IMR-90 (cell line): ENCODE data around the gene ACSL1. TPM values are rescaled to one million over a fixed set of nuclear protein-coding genes. Genes with fewer than 3 reads are reported as not detected.

ENCODE experiments used
- ATAC-seq: fragments of 200-7000 bp; cut with Tn5 transposase; 2 replicates; pipeline ENCODE4 v1.9.1; 2020; ENCODE audit warnings: low read depth, mild to moderate bottlenecking, moderate library complexity
- BruUV-seq: library from RNA; stranded (reverse); fragments of 400-500 nt; replicated peaks from 2 replicates; lab custom pipeline; 2021; lab: Mats Ljungman, UMichigan
- CTCF ChIA-PET: fragments of 300-600 bp; formaldehyde crosslinking; extraction: SDS; loops from one replicate; lab custom pipeline; 2021; ENCODE audit warnings: antibody characterized with exemption; lab: Yijun Ruan, JAX
- POLR2A ChIA-PET: fragments of 300-600 bp; sonication (Branson Sonifier 250); formaldehyde crosslinking; loops from one replicate; lab custom pipeline; 2022; ENCODE audit warnings: antibody characterized with exemption; ENCODE audit not compliant: unreplicated experiment; lab: Charles Lee
- DNase-seq: peaks from one replicate; pipeline ENCODE4 v3.0.0; 2013
- H2AFZ ChIP-seq: replicated peaks from 2 replicates; pipeline ENCODE3; 2013; ENCODE audit warnings: low read length, mild to moderate bottlenecking; ENCODE audit not compliant: poor library complexity
- H2AK5ac ChIP-seq: 2 replicates; pipeline ENCODE4 v1.6.1; 2013; ENCODE audit warnings: low read depth, low read length, inconsistent platforms
- H2AK9ac ChIP-seq: replicated peaks from 2 replicates; pipeline ENCODE3; 2013; ENCODE audit warnings: mild to moderate bottlenecking, low read depth, low read length, moderate library complexity; ENCODE audit not compliant: poor library complexity
- H2BK120ac ChIP-seq: 2 replicates; pipeline ENCODE4 v1.6.1; 2013; ENCODE audit warnings: low read depth, low read length, inconsistent platforms
- H2BK15ac ChIP-seq: 3 replicates; pipeline ENCODE4 v1.6.1; 2013; ENCODE audit warnings: low read depth, low read length, inconsistent platforms
- H2BK20ac ChIP-seq: 2 replicates; pipeline ENCODE4 v1.6.1; 2013; ENCODE audit warnings: low read depth, mild to moderate bottlenecking, inconsistent platforms, low read length, moderate library complexity
- H2BK5ac ChIP-seq: 2 replicates; pipeline ENCODE4 v1.6.1; 2013; ENCODE audit warnings: mild to moderate bottlenecking, low read depth, low read length, inconsistent platforms; ENCODE audit not compliant: poor library complexity, severe bottlenecking
- H3K14ac ChIP-seq: replicated peaks from 2 replicates; pipeline ENCODE4 v1.6.1; 2013; ENCODE audit warnings: low read depth, low read length, inconsistent platforms
- H3K18ac ChIP-seq: 2 replicates; pipeline ENCODE4 v1.6.1; 2013; ENCODE audit warnings: low read depth, low read length, control low read depth
- H3K23ac ChIP-seq: 2 replicates; pipeline ENCODE4 v1.6.1; 2013; ENCODE audit warnings: low read depth, low read length, inconsistent platforms
- H3K27ac ChIP-seq: 2 replicates; pipeline ENCODE4 v1.5.1; 2013; ENCODE audit warnings: mild to moderate bottlenecking, control low read depth, low read length; ENCODE audit not compliant: insufficient read depth
- H3K27me3 ChIP-seq: 2 replicates; pipeline ENCODE4 v1.6.1; 2013; ENCODE audit warnings: low read length; ENCODE audit not compliant: control insufficient read depth, insufficient read depth
- H3K36me3 ChIP-seq: 2 replicates; pipeline ENCODE4 v1.6.1; 2013; ENCODE audit warnings: low read length, mixed read lengths; ENCODE audit not compliant: control insufficient read depth, insufficient read depth
- H3K4ac ChIP-seq: 2 replicates; pipeline ENCODE4 v1.6.1; 2013; ENCODE audit warnings: low read depth, low read length, inconsistent platforms
- H3K4me1 ChIP-seq: 2 replicates; pipeline ENCODE4 v1.6.1; 2013; ENCODE audit warnings: low read length, mixed read lengths; ENCODE audit not compliant: control insufficient read depth, insufficient read depth
- H3K4me2 ChIP-seq: 2 replicates; pipeline ENCODE4 v1.6.1; 2013; ENCODE audit warnings: low read depth, mild to moderate bottlenecking, control low read depth, low read length, moderate library complexity
- H3K4me3 ChIP-seq: 2 replicates; pipeline ENCODE4 v1.5.1; 2013; ENCODE audit warnings: low read depth, mild to moderate bottlenecking, control low read depth, low read length, moderate library complexity; ENCODE audit not compliant: insufficient read depth
- H3K56ac ChIP-seq: 2 replicates; pipeline ENCODE4 v1.6.1; 2013; ENCODE audit warnings: low read length, inconsistent platforms; ENCODE audit not compliant: insufficient read depth; ENCODE audit errors: extremely low read depth
- H3K79me1 ChIP-seq, 2 experiments: 2 replicates each; pipeline ENCODE4 v1.6.1; 2013; ENCODE audit warnings: low read length in 2 of 2, inconsistent platforms in 1 of 2, low read depth in 1 of 2
- H3K9ac ChIP-seq: 2 replicates; pipeline ENCODE4 v1.6.1; 2013; ENCODE audit warnings: low read depth, low read length, control low read depth
- H3K9me1 ChIP-seq: 2 replicates; pipeline ENCODE4 v1.6.1; 2013; ENCODE audit warnings: low read length, inconsistent platforms; ENCODE audit not compliant: insufficient read depth
- H3K9me3 ChIP-seq: 2 replicates; pipeline ENCODE4 v1.6.1; 2013; ENCODE audit warnings: low read length; ENCODE audit not compliant: control insufficient read depth, insufficient read depth
- H4K20me1 ChIP-seq: 2 replicates; pipeline ENCODE4 v1.6.1; 2013; ENCODE audit warnings: low read length, inconsistent platforms; ENCODE audit not compliant: insufficient read depth
- H4K5ac ChIP-seq: 2 replicates; pipeline ENCODE4 v1.6.1; 2013; ENCODE audit warnings: mild to moderate bottlenecking, low read depth, low read length, control low read depth
- H4K8ac ChIP-seq, 2 experiments: 2 replicates each; pipeline ENCODE4 v1.6.1; 2013; ENCODE audit warnings: low read depth in 2 of 2, low read length in 2 of 2, control low read depth in 1 of 2, inconsistent platforms in 1 of 2
- H4K91ac ChIP-seq: 2 replicates; pipeline ENCODE4 v1.6.1; 2013; ENCODE audit warnings: low read depth, low read length, inconsistent platforms; ENCODE audit not compliant: insufficient read depth
- BHLHE40 ChIP-seq: fragments of 150-350 bp; IDR thresholded peaks from 2 replicates; pipeline ENCODE4 v1.6.1; 2016; ENCODE audit warnings: mild to moderate bottlenecking, low read depth, low read length
- CEBPB ChIP-seq: IDR thresholded peaks from 2 replicates; pipeline ENCODE4 v1.6.1; 2012; ENCODE audit warnings: low read depth, low read length, improper control_type of control experiment
- CHD1 ChIP-seq: IDR thresholded peaks from 2 replicates; pipeline ENCODE4 v1.6.1; 2012; ENCODE audit warnings: low read depth, low read length, improper control_type of control experiment
- ELK1 ChIP-seq: fragments of 150-350 bp; IDR thresholded peaks from 2 replicates; pipeline ENCODE4 v1.6.1; 2016; ENCODE audit warnings: low read depth, mild to moderate bottlenecking, low read length, moderate library complexity, borderline replicate concordance
- FOS ChIP-seq: fragments of 150-350 bp; IDR thresholded peaks from 2 replicates; pipeline ENCODE4 v1.6.1; 2016; ENCODE audit warnings: low read depth, low read length
- MAFK ChIP-seq: IDR thresholded peaks from 2 replicates; pipeline ENCODE4 v1.6.1; 2012; ENCODE audit warnings: low read depth, low read length, improper control_type of control experiment
- MAZ ChIP-seq: IDR thresholded peaks from 2 replicates; pipeline ENCODE4 v1.6.1; 2012; ENCODE audit warnings: low read depth, mild to moderate bottlenecking, low read length, improper control_type of control experiment, moderate library complexity, borderline replicate concordance
- MXI1 ChIP-seq: IDR thresholded peaks from 2 replicates; pipeline ENCODE4 v1.6.1; 2012; ENCODE audit warnings: low read depth, mild to moderate bottlenecking, low read length, moderate library complexity, borderline replicate concordance
- NFE2L2 ChIP-seq: fragments of 150-350 bp; IDR thresholded peaks from 2 replicates; pipeline ENCODE4 v1.6.1; 2016; ENCODE audit warnings: low read depth, mild to moderate bottlenecking, low read length
- RCOR1 ChIP-seq: IDR thresholded peaks from 2 replicates; pipeline ENCODE4 v1.6.1; 2012; ENCODE audit warnings: mild to moderate bottlenecking, low read length, improper control_type of control experiment; ENCODE audit not compliant: insufficient replicate concordance
- SMC3 ChIP-seq: fragments of 150-350 bp; IDR thresholded peaks from 2 replicates; pipeline ENCODE4 v1.6.1; 2016; ENCODE audit warnings: low read depth, mild to moderate bottlenecking, antibody characterized with exemption, low read length, moderate library complexity
- USF2 ChIP-seq: fragments of 150-350 bp; IDR thresholded peaks from 2 replicates; pipeline ENCODE4 v1.6.1; 2017; ENCODE audit warnings: mild to moderate bottlenecking, antibody characterized with exemption, low read length, low read depth
- WGBS, 2 experiments: methylation state at CpG; one replicate each; pipeline versions ENCODE4 v1.1.5 to v1.1.7; 2013; ENCODE audit warnings: missing lambda C conversion rate in 2 of 2; ENCODE audit not compliant: insufficient read length in 1 of 2; ENCODE audit errors: extremely low coverage in 2 of 2; 5-methylcytosine and 5-hydroxymethylcytosine counted together
- dilution Hi-C: fragments of 300-500 bp; cut with HindIII; formaldehyde crosslinking; loops from one replicate; pipeline ENCODE4 v1.14.3; 2018; ENCODE audit warnings: low sequenced_read_pairs; ENCODE audit not compliant: unreplicated experiment
- in situ Hi-C: fragments of 300-500 bp; cut with MboI; formaldehyde crosslinking; loops from 3 replicates; pipeline ENCODE4 v1.14.3; 2019; ENCODE audit warnings: low sequenced_read_pairs, inconsistent platforms, mixed read lengths
- intact Hi-C: fragments of 100-400 bp; cut with micrococcal nuclease; formaldehyde crosslinking; loops from 2 replicates; pipeline ENCODE4 v1.10.0; 2022
- polyA plus RNA-seq, 3 experiments: library from polyadenylated mRNA; depleted of rRNA; stranded (reverse); fragments of >200 nt; gene quantifications; 2 replicates each; pipeline ENCODE4 v1.2.3, GENCODE V29; 2012; ENCODE audit warnings: low replicate concordance in 1 of 3
- total RNA-seq: library from RNA; depleted of rRNA; stranded (reverse); fragments of >200 nt; gene quantifications from 2 replicates; pipeline ENCODE4 v1.2.3, GENCODE V29; 2012

The ACSL1 gene
- total and polyA plus RNA-seq, 2 of the 4 experiments (the other 2 are of a cell fraction) = 14.4 to 26.0 TPM

GRCh38 chr4:184743650-184744049 is 82.1 kb downstream of the ACSL1 start:
- no peak overlapping the region for H4K8ac ChIP-seq
- no peak overlapping the region for H3K4ac ChIP-seq
- H3K79me1 ChIP-seq = no peaks in the 10 kb centered on the region
- ChIA-PET CTCF (no interaction called here), POLR2A (no interaction called here)
- H4K20me1 ChIP-seq = no peaks in the 10 kb centered on the region
- 100% methylated on average over 2 of the region's 4 CpGs; no CpG with 5 or more reads in 1 of the 2 experiments for WGBS, 2 experiments
- no peak overlapping the region for H3K56ac ChIP-seq
- no peak overlapping the region for H2AK9ac ChIP-seq
- H3K27me3 ChIP-seq = no peaks in the 10 kb centered on the region; the same call in 1 of the 2 replicates
- in situ Hi-C loops = loop anchor here (10.0 kb wide), 1 partner anchor 261 kb away; no protein-coding TSS in a partner anchor
- dilution Hi-C loops = no loop called here
- no peak for DNase-seq
- H3K4me2 ChIP-seq = no peak overlapping the region
- H3K9me1 ChIP-seq = no peaks in the 10 kb centered on the region
- H3K36me3 ChIP-seq = no peaks in the 10 kb centered on the region
- no peak overlapping the region for H2BK120ac ChIP-seq
- intact Hi-C loops = loop anchor here (2.0 kb wide), 1 partner anchor 391 kb away; no protein-coding TSS in a partner anchor
- H2AK5ac ChIP-seq = no peak overlapping the region
- no peak for ATAC-seq
- no peak overlapping the region for H3K4me3 ChIP-seq
- TF ChIP-seq MXI1 = no peak
- no peak for TF ChIP-seq ELK1
- no peak for TF ChIP-seq FOS
- no peak for TF ChIP-seq MAFK
- no peak for TF ChIP-seq MAZ
- TF ChIP-seq BHLHE40 = no peak
- TF ChIP-seq CEBPB = no peak
- no peak for TF ChIP-seq RCOR1
- TF ChIP-seq USF2 = no peak
- no peak for TF ChIP-seq NFE2L2
- TF ChIP-seq CHD1 = no peak
- no peak for TF ChIP-seq SMC3
- H2BK5ac ChIP-seq = no peak overlapping the region
- H3K14ac ChIP-seq = no peak overlapping the region
- H2BK20ac ChIP-seq = no peak overlapping the region
- no peak overlapping the region for H2BK15ac ChIP-seq
- H3K27ac ChIP-seq = no peak overlapping the region
- no peak overlapping the region for H4K5ac ChIP-seq
- H2AFZ ChIP-seq = no peak overlapping the region
- H3K9ac ChIP-seq = no peak overlapping the region
- BruUV-seq = no TSS peak
- H3K23ac ChIP-seq = no peak overlapping the region
- H3K9me3 ChIP-seq = no peaks in the 10 kb centered on the region
- H3K18ac ChIP-seq = no peak overlapping the region
- H3K4me1 ChIP-seq = peaks cover 4% of the 10 kb centered on the region; the same call in 1 of the 2 replicates
- no peak overlapping the region for H4K91ac ChIP-seq
